Endometrial microvascular endothelial cells (primary cell): Measurements from ENCODE around the gene RAN. TPM values are rescaled to one million over a fixed set of nuclear protein-coding genes. Genes with fewer than 3 reads are reported as not detected.

Experiments used
- in situ Hi-C: cut with HindIII; loops from 2 replicates; pipeline ENCODE4 v1.10.0; 2017; ENCODE audit warnings: low sequenced_read_pairs, low pct_unique_long_range_greater_than_20kb; ENCODE audit errors: inconsistent ontology term
- total RNA-seq: library from RNA; depleted of rRNA; stranded (reverse); fragments of >200 nt; gene quantifications from one replicate; pipeline ENCODE4 v1.2.3, GENCODE V29; 2015; ENCODE audit errors: inconsistent ontology term

RAN gene
- total RNA-seq = 572 TPM

DNA sequence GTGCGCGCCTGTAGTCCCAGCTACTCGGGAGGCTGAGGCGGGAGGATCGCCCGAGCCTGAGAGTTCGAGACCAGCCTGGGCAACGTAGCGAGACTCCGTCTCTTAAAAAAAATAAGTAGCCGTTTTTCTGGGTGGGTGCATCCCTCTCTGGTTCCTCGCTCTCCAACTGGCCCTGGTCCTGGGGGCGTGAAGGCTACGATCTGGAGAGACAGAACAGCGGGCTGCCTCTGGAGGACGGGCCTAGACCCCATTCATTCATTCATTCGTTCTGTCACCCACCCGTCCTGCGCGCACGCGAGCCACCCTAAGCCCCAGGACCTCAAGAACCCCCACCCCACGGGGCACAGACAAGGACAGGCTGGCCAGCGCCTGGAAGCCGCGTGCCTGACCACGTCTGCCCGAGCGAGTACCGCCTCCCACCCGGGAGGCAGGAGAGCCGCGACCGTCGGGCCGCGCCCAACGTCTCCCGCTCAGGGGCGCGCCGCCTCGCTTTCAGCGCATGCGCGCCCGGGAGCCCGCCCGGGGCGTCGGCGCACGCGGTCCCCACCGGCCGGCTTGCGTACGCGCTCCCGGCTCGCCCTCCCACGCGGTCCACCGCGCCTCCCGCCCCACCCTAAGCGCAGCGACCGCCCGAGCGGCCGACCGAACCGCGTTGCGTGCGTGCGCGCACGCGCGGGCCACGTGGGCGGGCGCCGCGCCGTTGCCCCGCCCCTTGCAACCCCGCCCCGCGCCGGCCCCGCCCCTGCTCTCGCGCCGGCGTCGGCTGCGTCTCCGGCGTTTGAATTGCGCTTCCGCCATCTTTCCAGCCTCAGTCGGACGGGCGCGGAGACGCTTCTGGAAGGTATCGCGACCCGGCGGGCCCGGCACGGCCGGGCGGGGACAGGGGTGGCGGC, at the start of gene RAN:
Gene RAN (plus strand): TSS at position 781 of the 893 bp plus-strand sequence. CDS start 528 bp downstream, outside the sequence.
- in situ Hi-C loops = no loop called here

DNA sequence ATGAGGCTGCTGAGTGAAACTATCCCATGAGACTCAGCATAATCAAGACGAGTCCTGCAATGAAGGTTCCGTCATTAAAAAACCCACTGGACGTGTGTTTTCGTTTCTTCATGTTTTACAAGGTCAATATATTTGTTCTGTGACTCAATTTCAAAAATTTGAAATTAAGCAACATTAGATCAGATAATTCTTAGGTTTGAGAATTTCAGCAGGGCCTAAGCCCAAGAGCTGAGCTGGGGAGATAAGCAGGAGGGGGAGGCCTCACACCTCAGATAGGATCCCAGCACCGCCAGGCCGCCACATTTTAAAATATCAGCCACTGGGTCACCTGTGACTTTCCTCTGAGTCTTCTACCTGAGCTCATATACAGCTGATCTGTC, 46.1 kb upstream of the RAN start:
- in situ Hi-C loops = no loop called here

DNA sequence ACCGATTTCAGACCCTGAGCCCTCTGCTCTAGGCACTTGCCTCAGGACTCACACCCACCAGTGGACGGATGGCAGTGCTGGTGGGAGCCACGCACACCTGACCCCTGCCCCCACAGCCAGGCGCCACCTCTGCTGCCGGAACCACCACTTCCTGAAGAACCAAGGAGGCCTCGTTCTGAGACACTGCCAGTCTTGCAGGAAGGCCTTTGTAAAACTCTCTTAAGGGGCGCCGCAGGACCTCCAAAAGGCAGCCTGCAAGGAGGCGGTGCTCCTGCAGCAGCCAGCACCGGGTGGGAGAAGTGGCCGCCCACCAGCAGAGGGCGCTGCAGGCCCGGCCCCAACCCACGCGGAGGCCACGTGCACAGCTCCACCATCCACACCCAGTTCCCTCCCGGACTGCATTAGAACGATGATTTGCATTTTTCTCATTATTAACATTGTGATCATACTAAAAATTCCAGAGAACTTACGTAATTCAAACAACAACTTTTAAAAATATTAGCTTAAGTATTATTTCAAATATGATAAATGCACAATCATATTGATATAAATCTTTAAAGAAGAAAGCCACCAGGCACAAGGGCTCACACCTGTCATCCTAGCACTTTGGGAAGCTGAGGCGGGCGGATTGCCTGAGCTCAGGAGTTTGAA, 45.6 kb upstream of the RAN start:
- in situ Hi-C loops = no loop called here

GRCh38 chr12:130827432-130827831, 44.4 kb upstream of the RAN start:
- in situ Hi-C loops = no loop called here

GRCh38 chr12:130828895-130829294, 43.0 kb upstream of the RAN start:
- in situ Hi-C loops = no loop called here

DNA sequence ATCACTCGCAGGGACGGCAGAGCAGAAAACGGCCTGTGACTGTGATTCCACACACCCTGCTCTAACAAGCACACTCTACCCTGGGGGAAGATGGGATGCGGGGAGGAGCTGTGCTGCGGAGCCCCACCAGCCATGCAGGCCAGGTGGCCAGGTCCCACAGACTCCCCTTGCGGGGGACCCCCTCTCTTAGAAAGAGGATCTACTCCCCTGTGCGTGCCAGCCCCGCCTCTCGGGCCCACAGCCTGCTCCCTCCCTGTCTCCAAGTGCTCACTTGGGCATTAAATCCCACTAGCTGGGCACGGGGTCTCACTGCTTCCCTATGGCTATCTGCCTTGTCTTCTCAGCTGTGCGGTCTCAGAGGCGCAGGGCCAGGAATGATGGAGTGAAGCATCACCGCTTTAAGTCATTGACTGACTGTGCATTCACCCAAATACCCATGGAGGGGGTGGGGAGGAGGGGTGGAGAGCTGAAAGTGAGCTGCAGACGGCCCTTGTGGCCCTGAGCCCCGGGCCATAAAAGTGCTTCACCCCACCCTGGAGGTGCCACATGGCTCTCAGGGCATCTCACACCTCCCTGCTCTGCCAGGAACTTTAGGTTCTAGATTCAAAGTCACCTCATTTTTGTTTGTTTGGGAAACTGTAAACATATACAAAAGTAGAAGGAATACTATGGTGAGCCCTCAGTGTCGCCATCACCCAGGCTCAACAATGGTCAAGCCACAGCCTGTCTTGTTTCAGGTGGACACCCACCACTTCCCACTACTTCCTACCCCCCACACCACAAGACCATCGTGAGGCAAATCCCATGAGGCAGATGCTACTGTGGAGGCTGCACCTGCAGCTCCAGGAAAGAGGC, 42.2 kb upstream of the RAN start:
- in situ Hi-C loops = no loop called here

DNA sequence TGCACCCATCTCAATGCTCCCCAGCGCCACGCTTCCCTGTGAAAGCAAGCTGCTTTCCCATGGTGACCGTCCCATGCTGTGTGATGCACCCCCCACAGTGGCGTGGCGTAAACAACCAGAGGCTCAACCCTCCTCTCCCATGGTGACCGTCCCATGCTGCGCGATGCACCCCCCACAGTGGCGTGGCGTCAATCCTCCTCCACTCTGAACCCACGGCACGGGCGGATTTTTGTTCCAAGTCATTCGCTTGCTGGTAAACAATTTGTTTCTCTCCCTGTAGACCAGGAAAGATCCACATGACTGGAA, 41.7 kb upstream of the RAN start:
- in situ Hi-C loops = no loop called here

DNA sequence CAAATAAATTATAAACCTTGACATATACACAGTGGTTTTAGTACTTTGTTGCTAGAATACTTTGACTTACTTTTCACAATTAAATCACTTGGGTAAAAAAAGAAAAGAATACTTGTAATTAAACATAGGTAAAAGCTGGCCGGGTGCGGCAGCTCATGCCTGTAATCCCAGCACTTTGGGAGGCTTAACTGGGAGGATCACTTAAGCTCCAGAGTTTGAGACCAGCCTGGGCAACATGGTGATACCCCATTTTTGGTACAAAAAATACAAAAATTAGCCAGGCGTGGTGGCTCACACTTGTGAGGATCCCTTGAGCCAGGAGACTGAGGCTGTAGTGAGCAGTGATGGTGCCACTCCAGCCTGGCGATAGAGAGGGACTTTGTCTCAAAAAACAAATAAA, 40.6 kb upstream of the RAN start:
- in situ Hi-C loops = no loop called here

- in situ Hi-C loops = no loop called here
Observed at GRCh38 chr12:130831876-130832405, 39.9 kb upstream of the RAN start.

GRCh38 chr12:130832561-130833209, 39.2 kb upstream of the RAN start:
- in situ Hi-C loops = no loop called here

DNA sequence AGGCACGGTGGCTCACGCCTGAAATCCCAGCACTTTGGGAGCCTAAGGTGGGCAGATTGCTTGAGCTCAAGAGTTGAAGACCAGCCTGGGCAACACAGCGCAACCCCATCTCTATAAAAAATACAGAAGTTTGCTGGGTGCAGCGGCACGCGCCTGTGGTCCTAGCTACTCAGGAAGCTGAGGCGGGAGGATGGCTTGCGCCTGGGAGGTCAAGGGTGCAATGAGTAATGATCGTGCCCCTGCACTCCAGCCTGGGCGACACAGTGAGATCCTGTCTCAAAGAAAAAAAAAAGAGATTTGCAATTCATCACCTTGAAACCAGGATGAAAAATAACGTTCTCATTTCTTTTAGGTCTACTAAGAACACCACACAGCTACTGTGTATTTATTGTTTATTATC, 36.9 kb upstream of the RAN start:
- in situ Hi-C loops = no loop called here

- in situ Hi-C loops = no loop called here
Observed at GRCh38 chr12:130835436-130835835, 36.4 kb upstream of the RAN start.

DNA sequence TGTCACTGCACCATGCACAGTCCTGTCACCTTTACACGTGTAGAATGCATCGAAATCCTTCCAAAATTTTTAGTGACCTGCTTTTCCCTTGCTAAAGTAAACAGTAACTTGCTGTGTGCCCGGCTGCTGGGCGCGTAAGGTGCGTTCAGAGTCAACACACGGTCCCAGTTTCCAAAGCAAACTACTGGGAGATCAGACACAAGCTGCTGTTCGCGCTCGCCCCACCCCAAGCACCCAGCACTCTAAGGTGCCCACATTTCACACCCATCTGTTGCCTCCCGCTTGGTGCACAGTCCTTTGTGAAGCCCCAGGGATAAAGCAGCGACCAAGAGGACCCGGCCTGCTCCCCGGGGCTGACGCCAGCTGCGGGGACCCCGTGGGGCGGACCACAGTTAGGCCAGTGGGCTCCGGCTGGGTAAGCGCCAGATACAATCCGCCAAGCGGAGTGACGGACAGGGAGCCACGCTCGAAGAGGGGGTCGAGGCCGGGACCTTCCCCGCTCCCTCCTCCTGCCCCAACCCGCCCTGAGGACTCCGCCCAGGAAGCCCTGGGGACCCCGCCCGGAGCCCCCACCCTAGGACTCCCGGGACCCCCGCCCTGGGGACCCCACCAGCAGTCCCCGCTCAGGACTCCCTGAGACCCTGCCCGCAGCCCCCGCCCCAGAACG, 33.4 kb upstream of the RAN start:
- in situ Hi-C loops = no loop called here

DNA sequence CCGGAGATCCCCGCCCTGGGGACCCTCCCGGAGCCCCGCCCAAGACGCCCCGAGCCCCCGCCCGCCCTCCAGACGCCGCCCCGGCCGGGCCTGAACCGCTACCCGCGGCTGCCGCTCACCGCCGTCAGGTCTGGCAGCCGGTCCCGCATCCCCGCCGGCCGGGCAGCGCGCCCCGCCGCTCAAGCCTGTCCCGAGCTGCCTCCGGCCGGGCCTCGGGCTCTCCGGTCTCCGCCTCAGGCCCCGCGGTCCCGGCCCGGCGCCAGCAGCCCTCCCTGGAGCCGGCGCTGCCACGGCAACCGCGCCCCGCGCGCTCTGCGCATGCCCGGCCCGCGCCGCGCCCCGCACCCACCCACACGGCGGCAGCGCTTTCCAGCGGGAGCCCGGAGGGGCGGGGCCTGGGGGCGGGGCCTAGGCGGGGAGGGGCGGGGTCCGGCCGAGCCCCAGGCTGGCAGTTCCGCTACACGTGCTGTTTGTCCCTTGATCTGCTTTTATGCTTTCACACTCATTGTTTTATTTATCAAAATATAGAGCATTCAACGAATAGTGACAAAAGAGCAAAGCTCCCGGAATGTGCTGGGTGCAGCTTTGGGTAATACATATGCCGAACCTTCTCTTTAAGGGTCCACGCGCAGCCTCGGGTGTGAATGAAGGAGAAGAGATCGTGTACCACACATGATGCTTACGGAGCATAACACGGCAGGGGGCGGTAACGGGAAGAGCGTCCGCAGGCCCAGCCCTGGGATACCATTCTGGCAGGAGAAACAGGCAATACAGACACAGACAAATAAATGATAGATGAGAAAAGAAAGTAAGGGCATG, 32.7 kb upstream of the RAN start, which contains the start of gene STX2:
Gene STX2 (minus strand): TSS at position 300 of the 819 bp plus-strand sequence. CDS start 151 bp downstream, at position 149.
- in situ Hi-C loops = no loop called here

DNA sequence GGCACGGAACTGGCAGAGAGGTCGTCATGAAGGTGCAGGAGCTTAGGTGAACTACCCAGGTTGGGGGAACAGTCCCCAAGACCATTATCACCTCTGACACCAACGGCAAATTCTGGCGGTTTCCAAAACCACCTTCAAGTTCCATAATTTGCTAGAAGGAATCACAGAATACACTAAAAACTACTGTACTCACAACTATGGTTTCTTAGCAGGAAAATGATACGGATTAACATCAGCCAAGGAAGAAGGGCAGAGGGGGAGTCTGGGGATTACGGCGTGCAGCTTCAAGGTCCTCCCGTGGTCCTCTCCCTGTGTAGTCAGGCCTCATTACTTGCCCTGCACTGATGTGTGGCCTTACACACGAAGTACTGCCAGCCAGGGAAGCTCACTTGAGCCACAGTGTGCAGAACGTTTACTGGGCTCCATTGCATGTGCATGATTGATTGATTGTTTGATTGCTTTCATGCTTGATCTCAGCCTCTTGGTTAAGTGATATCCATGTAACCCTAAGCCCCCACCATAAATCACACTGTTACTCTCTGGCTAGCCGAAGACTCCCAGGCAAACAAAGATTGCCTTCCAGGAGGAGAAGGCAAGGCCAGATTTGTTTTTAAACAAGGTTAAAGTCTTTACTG, 32.0 kb upstream of the RAN start:
- in situ Hi-C loops = no loop called here

DNA sequence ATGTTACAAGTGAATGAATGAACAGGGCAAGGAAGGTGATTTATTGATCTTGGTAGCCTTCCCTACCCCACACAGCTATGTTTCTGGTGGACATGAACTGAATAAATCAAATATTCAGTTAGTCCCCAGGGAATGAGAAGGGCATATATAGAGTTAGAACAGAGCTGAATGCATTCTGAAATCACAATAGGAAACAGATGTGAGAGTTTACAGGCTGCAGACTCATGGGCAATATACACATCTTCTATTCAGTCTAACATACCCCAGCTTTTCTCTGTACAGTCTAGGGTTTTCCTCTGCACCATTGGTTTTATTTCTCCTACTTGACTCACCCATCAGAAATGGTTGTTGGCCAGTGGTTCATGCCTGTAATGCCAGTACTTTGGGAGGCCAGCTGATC, 25.5 kb upstream of the RAN start:
- in situ Hi-C loops = no loop called here

DNA sequence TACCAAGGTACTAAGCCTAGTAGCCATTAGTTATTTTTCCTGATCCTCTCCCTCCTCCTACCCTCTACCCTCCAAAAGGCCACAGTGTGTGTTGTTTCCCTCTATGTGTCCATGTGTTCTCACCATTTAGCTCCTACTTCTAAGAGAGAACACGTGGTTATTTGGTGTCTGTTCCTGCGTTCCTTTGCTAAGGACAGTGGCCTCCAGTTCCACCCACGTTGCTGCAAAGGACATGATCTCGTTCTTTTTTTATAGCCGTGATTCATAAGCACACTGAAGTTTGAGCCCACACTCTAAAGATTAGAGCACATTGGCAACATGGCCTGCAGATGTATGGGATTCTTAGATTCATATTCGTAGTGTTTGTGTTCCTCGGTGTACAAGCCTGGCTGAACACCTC, 24.8 kb upstream of the RAN start:
- in situ Hi-C loops = no loop called here
